Fibroblast of gingiva (primary cell): ENCODE measurements around the gene XKR7.

Experiments
- DNase-seq: peaks from one replicate; pipeline ENCODE4 v3.0.0-alpha.2; 2011; ENCODE audit warnings: low read depth

The XKR7 gene

DNA sequence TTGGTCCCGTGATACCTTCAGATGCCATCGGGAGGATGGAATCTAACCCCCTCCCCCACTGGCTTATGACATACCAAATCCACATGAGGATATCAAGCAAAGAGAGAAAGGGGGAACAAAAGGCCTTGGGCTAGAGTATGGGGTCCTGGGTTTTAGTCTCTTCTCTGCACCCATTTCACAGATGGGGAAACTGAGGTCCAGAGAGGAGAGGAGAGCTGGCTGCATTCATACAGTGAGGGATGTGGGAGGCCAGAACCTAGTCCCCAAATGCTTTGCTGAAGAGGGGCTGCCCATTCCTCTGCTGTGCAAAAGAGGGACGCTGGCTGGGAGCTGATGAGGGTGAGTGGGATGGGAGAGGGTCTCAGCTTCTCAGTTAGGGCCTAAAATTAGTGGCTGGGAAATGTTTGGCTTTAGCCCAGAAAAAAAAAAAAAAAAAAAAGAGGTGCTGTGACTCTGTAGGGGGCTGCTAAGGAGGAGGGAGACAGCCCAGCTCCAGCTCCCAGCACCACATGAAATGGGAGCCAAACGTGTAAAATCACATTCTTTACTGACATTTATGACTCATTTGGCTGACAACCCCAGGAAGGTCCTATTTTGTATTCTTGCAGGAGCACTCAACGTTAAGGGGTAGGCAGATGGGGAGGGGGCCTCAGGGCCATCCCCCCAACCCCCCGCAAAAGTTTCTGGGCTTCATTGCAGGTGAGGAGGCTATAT is 11.9 kb downstream of the XKR7 start:
- no peak for DNase-seq

GRCh38 chr20:31981784-31982183 is 13.8 kb downstream of the XKR7 start:
- DNase-seq, result no peak

GRCh38 chr20:31984981-31985471 is 17.1 kb downstream of the XKR7 start:
- DNase-seq, result no peak

DNA sequence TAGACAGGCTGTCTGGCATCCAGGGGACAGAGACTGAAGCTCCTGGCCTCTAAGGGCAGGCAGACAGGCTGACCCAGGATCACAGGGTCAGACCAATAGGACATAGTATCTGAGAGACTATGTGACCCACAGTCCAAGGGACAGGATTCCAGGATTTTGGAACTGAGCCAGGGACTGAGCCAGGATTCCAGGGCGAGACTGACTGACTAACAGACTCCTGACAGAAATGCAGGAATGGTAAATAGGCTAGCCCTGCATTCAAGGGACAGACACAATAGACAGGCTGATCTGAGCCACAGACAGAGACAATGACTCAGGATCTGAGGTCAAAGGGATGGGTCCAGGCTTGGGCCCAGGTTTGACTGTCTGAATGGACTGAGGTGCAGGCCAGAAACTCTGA is 19.8 kb downstream of the XKR7 start:
- DNase-seq, result no peak

DNA sequence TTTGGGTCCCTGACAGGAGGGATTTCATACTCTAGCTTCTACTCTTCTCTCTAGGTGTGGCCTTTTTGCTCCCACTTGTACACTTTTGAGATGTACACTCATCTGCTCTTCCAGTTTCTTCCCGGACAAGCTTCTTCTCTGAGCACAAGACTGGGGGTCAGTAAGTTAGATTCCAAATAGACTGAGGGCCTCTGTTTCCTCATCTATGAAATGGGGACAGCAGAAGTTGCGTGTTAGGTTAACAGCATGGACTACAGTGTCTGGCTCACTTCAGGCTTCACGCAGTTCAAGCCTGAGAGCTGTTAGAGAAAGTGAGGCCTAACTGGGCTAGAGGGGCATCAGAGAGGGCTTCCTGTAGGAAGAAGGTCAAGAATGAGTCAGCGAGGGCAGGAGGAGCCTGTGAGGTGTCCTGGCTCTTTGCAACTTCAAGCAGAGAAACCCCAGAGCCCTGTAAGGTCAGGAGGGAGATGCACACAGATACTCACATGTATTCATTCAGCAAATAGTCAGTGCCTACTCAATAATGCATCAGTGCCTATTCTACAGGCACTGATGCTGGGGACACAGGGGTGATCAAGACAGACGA is 20.6 kb downstream of the XKR7 start:
- no peak for DNase-seq

- no peak for DNase-seq
Measured at GRCh38 chr20:31989030-31989645, 21.2 kb downstream of the XKR7 start.

DNA sequence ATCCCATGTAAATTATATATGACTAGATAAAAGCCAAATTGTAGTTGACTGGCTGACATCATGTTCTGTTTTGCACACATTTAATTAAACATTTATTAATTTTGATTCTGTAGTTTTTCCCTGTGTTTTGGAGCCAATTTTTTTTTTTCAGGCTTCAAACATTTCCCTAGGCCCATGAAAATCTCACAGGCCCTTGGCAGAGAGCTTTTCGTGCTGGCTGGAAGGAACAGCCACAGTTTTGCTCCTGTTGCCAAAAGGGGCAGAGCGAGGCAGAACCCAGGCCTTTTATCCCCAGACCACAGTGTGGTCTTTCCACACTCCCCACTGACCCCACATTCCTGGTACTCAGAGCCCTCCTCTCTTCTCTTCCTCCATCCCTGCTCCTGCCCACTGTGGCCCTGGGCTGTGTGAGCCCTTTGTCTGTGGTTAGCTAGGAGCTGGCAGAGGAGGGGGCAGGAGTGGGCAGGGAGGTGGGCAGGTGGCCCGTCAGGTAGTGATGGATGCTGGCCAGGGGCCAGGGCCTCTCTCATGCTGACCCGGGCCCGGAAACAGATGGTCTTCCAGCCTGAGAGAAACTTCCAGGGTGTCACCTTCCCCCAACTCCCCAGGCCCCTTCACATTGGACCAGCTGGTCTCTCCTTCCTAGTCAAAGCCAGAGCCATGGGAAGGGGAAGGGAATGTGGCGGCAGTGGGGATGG is 22.8 kb downstream of the XKR7 start:
- no peak for DNase-seq

- DNase-seq, result no peak
Measured at GRCh38 chr20:31991339-31991705, 23.4 kb downstream of the XKR7 start.

GRCh38 chr20:31992086-31992485 is 24.1 kb downstream of the XKR7 start:
- DNase-seq, result no peak

DNA sequence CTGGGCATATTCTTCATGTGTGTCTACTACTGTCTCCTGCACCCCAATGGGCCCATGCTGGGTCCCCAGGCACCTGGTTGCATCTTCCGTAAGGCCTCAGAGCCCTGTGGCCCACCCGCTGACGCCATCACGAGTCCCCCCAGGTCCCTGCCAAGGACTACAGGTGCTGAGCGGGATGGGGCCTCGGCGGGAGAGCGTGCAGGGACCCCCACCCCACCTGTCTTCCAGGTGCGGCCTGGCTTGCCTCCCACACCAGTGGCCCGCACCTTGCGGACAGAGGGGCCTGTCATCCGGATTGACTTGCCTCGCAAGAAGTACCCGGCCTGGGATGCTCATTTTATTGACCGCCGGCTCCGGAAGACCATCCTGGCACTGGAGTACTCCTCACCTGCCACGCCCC is 29.0 kb downstream of the XKR7 start:
- no peak for DNase-seq

DNA sequence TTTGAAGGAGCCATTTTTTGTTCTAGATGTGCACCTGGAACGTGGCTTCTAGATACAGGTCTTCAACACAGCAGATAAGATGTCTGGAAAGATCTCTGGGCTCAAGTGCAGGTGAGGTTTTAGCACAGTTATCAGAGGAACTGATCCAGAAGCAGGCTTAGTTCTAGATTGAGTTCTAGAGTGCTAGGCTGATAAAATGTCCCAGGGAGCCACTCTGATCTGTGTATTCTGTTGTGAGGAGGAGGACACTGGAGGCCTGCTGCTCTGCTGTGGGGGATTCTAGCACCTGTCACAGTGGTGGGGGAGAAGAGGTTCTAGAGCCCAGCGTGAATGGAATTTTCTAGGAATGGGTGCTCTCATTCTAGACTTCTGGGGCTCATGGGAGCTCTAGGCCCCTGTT is 30.3 kb downstream of the XKR7 start:
- no peak for DNase-seq

DNA sequence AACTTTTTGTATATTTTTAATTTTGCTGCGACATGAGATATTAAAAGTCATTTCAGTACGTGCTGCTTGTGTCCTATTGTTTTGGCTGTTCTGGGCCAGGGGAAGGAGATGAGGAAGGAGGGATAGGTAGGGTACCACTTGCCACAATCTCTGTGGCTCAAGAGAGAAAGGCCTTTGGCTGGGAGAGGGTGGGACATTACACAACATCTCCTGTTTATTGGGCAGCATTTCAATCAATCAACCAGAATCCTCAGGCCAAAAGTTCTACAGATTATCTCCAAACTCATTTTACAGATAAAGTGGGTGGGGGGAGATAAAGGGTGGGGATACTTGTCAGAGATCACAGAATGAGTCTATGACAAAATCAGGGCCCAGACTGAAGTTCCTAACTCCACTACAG is 35.4 kb downstream of the XKR7 start:
- no peak for DNase-seq

- DNase-seq, result peak; percentile 31
Measured at GRCh38 chr20:32004963-32005362, 37.0 kb downstream of the XKR7 start.

GRCh38 chr20:32006053-32006452 is 38.1 kb downstream of the XKR7 start:
- no peak for DNase-seq

DNA sequence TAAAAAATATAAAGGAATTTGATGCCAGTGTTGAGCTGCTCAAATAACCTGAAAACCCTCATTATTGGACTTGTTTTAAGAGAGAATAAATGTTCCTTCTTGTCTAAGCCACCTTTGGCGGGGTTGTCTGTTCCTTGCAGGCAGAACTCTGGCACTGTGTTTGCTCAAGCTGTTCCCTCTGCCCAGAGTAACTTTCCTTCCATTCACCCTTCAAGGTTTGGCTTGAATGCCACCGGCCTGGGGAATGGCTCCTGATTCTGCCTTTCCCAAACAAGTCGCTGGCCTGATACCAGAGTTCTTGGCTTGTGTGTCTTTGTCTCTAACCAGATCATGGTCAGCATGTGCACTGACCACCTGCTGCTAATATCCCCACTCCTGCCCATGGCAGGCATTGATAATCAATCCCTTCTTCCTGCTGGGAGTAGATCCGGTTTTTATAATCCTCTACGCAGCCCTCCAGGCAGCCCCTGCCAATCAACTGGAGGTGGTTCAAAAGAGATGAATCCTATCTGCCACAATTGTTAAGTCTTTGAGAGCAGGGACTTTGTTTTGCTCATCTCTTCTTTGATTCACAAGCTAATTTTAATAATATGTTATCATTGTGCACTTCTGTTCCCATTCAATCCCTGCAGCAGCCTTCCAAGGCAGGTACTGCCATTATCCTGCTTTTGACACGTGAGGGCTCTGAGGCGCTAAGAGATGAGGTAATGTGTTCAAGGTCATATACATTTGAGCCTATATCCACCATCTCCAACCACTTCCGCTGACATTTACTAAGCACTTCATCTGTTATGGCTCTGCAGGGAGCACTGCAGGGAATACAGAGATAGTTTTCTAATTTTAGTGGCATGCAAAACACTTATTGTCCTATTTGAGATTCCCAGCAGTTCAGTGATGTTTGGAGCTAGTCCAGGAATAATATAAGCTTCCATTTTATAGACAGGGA is 39.2 kb downstream of the XKR7 start:
- DNase-seq, result no peak

- no peak for DNase-seq
Measured at GRCh38 chr20:32007787-32008616, 40.1 kb downstream of the XKR7 start.

DNA sequence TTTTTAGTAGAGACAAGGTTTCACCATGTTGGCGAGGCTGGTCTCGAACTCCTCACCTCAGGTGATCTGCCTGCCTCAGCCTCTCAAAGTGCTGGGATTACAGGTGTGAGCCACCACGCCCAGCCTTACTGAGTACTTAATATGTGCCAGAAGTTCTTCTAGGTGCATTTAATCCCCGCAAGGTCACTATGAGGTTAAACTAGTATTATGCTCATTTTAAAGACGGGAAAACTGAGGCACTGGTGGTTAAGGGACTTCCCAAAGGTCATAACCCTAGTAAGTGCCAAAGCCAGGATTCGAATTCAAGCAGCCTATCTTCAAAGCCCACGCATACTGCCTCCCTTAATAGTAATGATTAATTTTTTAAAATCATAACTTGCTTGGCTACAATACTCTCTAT is 41.6 kb downstream of the XKR7 start:
- no peak for DNase-seq

- DNase-seq, result no peak
Measured at GRCh38 chr20:32010101-32010500, 42.1 kb downstream of the XKR7 start, which contains the start of gene CCM2L. CCM2L (plus strand) TSS chr20:32010438; CDS start chr20:32010455, 17 bp downstream.

- DNase-seq, result no peak
Measured at GRCh38 chr20:32010666-32011065, 42.7 kb downstream of the XKR7 start.

- no peak for DNase-seq
Measured at GRCh38 chr20:32012159-32012688, 44.3 kb downstream of the XKR7 start.
